CD4-positive, alpha-beta T cell treated with Interleukin-10 for 1 hour (primary cell): ENCODE results near the gene TBL2.
"Not testable (repeated sequence)": the region's sequence is repeated elsewhere in the genome, so short reads cannot be mapped to it uniquely, and the experiment has no call there.

Experiments used
- DNase-seq: peaks from one replicate; pipeline ENCODE4 v3.0.0-alpha.2; 2020

Gene TBL2

DNA sequence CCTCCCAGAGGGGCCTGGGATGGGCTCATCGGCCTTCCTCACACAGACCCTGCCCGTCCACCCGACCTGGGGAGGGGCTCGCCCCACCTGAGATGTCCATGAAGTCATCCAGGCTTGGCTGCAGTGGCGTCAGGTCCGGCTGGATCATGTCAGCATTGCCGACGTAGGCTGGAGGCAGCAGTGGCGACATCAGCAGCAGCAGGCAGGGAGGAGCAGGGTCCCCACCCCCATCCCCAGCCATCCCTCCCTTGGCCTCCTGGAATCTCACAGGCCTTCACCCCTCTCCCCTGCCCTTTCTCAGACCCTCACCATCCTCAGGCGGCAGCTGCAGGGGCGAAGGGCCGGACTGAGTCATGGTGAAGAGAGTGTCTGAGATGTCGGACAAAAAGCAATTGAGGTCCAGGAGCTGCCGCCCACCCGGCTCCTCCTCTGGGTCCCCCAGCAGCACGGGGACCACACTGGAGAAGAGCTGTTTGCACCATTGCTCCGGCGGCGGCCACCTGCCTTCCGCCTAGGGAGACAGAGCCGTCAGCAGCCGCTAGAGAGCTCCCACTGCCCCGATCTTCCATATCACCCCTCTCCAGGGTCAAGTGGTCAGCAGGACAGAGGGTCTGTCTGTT, 27.3 kb upstream of the TBL2 start:
- DNase-seq, result no peak

- no peak for DNase-seq
Observed at GRCh38 chr7:73602721-73603651, 24.6 kb upstream of the TBL2 start.

DNA sequence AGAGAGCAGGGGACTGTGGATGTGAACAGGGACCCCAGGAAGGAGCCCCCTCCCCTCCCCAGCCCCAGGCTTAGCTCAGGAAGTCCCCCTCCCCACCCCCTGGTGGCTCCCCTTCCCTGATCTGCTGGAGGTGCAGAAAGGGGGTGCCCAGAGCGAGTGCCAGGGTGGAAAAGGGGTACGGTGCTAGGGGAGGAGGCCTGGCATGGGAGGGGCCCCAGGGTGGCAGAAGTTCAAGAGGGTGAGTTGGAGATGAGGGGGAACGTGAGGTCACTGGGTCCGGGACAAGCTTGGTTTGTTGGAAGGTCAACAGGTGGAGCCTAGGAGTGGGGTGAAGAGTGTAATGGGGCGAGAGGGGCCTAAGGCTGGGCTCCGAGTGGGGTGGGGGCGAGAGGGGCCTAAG, 21.5 kb upstream of the TBL2 start:
- DNase-seq, result no peak

- no peak for DNase-seq
Observed at GRCh38 chr7:73599151-73599882, 20.9 kb upstream of the TBL2 start.

GRCh38 chr7:73597978-73598782, 19.8 kb upstream of the TBL2 start:
- no peak for DNase-seq

DNA sequence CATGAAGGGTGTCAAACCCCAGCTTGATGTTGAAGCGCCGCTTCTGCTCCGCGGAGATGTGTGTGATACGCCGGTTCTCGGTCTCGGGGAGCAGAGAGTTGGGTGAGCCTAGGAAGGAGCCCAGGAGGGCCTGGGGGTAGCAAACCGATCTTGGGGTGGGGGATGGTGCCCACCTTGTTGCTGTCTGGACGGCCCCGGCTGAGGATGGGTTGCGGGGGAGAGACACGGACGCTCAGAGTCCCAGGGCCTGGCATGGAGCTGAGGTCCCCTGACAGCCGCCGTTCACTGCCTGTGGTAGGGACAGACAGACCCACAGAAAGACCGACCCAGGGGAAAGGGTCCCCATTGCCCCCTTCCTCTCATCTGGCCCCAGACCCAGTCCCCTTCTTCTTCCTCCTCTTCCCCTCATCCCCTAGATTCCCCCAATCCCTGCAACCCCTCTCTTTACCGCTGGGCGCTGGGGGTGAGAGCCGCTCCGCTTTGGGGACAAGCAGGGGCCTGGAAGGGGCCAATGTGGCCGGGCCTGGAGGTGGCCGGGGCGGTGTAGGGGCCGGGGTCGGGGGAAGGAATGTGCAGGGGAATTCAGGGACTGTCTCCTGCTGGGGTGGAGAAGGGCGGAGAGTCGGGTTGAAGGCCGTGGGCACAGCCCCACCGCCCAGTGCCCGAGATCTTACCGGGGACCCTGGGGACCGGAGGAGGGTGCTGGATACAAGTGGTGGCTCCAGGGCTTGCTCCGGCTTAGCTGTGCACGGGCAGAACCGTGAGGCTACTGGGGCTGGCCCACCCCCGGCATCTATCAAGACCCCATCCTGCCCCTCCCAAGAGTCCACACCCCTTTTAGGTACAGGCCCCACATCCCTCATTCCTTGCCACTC, 18.0 kb upstream of the TBL2 start:
- DNase-seq, result no peak

- DNase-seq, result no peak
Observed at GRCh38 chr7:73595358-73595757, 17.0 kb upstream of the TBL2 start.

- no peak for DNase-seq
Observed at GRCh38 chr7:73593207-73594045, 15.0 kb upstream of the TBL2 start.

GRCh38 chr7:73586911-73587310, 8.5 kb upstream of the TBL2 start:
- no peak for DNase-seq

- DNase-seq, result no peak
Observed at GRCh38 chr7:73585196-73585595, 6.8 kb upstream of the TBL2 start.

- DNase-seq, result no peak
Observed at GRCh38 chr7:73582664-73583202, 4.4 kb upstream of the TBL2 start.

DNA sequence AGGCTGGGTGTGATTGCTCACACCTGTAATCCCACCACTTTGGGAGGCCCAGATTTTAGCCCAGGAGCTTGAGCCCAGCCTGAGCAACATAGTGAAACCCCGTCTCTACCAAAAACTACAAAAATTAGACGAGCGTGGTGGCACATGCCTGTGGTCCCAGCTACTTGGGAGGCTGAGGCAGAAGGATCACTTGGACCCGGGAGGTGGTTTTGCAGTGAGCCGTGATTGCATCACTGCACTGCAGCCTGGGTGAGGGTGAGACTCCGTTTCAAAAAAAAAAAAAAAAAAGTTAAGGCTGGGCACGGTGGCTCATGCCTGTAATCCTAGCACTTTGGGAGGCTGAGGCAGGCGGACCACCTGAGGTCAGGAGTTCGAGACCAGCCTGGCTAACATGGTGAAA, 2.6 kb upstream of the TBL2 start:
- not testable (repeated sequence) for DNase-seq

DNA sequence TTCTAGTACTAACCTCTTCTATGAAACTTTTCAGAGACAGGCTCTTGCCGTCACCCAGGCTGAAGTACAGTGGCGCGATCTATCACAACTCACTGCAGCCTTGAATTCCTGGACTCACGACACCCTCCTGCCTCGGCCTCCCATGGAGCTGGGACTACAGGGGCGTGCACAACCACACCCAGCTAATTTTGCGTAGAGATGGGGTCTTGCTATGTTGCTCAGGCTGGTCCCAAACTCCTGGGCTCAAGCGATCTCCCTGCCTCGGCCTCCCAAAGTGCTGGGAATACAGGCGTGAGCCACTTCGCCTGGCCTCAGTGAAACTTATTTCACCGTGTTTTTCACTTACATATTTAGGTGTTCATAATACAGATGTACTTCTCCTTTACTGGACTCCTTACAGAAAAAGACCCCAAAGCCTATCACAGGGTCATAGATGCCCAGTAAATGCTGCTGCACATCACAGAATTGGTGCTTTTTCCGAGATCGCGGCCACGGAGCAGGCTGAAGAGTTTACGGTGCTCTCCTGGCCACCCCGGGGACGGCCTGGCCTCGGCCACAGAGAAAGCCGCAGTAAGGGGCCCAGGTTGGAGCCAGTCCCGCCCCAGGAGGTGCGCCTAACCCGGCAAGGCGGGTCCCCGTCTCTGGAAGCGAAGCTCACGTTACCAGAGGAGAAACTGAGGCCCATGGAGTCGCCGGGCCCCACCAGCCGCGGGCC, 595 bp downstream of the TBL2 start:
- no peak for DNase-seq

DNA sequence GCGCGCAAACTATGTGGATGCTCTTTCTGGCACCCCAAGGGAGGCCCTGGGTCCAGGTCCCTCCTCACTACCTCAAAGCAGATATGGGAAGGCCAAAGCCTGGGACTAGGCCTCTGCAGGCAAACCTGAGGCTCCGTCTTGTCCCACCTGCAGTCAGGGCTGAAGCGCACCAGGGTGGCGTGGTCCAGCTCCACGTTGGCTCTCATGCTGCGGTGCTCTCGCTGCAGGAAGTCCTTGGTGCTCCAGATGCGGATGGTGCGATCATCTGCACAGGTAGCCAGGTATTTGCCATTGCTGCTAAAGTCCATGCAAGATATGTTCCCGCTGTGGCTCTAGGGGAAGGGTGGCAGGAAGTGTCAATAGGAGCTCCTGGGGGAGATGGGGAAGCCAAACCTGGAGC, 4.6 kb downstream of the TBL2 start:
- no peak for DNase-seq

DNA sequence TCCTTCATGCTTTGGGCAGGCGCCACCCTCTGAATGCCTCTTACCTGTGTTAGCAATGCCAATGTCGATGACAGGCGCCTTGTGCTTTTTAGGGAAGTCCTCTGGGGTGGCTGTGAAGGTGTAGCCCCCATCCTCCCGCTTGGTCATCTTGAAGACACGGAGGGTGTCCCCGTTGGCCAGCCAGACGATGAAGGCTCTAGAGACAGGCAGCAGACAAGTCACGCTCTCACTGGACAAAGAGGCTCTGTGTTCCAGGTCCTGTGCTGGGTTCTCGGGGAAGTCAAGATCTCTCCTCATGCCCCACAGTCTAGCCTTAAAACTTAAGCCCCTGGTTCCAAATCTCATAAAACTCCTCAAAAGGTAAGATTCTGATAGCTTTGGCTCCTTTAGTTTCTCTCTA, 5.1 kb downstream of the TBL2 start:
- no peak for DNase-seq

GRCh38 chr7:73572767-73573186, 5.6 kb downstream of the TBL2 start:
- no peak for DNase-seq

GRCh38 chr7:73570977-73571376, 7.4 kb downstream of the TBL2 start:
- no peak for DNase-seq

GRCh38 chr7:73570521-73570920, 7.9 kb downstream of the TBL2 start:
- DNase-seq, result no peak

DNA sequence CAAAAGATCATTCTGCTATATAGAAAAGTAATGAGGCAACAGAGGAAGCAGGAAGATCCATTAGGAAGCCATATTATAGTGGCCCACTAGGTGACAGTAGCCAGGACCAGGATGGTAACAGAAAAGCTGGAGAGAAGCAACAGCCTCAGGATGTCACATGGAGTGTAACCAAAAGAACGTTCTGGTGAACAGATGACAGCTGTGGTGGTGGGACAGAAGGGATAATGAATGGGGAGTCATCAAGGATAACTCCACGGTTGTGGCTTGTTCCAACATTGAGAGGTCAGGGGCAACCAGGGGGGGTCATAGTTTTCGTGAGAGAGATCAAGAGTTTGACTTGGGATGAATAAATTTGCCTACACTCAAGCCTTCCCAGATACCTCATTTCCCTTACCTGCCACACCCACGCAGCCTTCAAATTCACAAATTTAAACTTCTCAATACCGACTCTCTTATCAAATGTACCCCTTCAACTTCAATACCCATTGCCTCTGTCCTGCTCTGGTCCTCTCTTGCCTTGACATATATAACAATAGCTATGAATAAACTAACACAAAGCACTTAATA, 9.3 kb downstream of the TBL2 start:
- no peak for DNase-seq
